ENCODE data around the gene SLC43A1. TPM values are rescaled to one million over a fixed set of nuclear protein-coding genes. Genes with fewer than 3 reads are reported as not detected.

Gene SLC43A1
- 10 to 100 TPM; 12.2 to 12.3 TPM for total RNA-seq
- polyA plus RNA-seq (ENCODE audit: insufficient read depth, low read depth, low replicate concordance), result 6.5 TPM
- long read RNA-seq, donor 1, partial matches to known transcripts, result 0 of 1 reads
- long read RNA-seq, donor 1, other reads (novel, unspliced or antisense), result 0 of 1 reads
- long read RNA-seq, donor 2, result 0 reads

- intact Hi-C loops (cut with DNase I; ENCODE audit: low total_unique reads), result no loop called here
These were observed at the start of gene SLC43A1 for GRCh38 chr11:57515332-57516060. TSS of gene SLC43A1 (minus strand) at chr11:57515702. CDS start at chr11:57514111, 1,591 bp downstream.

GRCh38 chr11:57562596-57562995 lies 47.1 kb upstream of the SLC43A1 start:
- Histone ChIP-seq H3K27ac (peak overlapping the region in 1 of 2 donors; percentile 15), H3K4me1 (peaks cover 12% of the 10 kb centered on the region), H3K9me3 (no peaks in the 10 kb centered on the region), H3K36me3 (ENCODE audit: low read depth, missing control alignments) (no peaks in the 10 kb centered on the region), H3K27me3 (no peaks in the 10 kb centered on the region), H3K4me3 (no peak overlapping the region)
- intact Hi-C loops (cut with DNase I; ENCODE audit: low total_unique reads), result no loop called here
- 64 to 70% methylated on average over 4 of the region's 4 CpGs for WGBS, 2 donors
- DNase-seq, result no peak
- TF ChIP-seq, protein P1, sequence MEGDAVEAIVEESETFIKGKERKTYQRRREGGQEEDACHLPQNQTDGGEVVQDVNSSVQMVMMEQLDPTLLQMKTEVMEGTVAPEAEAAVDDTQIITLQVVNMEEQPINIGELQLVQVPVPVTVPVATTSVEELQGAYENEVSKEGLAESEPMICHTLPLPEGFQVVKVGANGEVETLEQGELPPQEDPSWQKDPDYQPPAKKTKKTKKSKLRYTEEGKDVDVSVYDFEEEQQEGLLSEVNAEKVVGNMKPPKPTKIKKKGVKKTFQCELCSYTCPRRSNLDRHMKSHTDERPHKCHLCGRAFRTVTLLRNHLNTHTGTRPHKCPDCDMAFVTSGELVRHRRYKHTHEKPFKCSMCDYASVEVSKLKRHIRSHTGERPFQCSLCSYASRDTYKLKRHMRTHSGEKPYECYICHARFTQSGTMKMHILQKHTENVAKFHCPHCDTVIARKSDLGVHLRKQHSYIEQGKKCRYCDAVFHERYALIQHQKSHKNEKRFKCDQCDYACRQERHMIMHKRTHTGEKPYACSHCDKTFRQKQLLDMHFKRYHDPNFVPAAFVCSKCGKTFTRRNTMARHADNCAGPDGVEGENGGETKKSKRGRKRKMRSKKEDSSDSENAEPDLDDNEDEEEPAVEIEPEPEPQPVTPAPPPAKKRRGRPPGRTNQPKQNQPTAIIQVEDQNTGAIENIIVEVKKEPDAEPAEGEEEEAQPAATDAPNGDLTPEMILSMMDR (IDR thresholded peaks at IDR 0.05), result no peak
- no peak for TF ChIP-seq POLR2A (IDR thresholded peaks at IDR 0.05)

More at GRCh38 chr11:57515332-57516060, at the start of gene SLC43A1:
- H3K27ac ChIP-seq, result peak within 1 kb of the TSS; percentile 36 to 65
- H3K36me3 ChIP-seq (ENCODE audit: low read depth, missing control alignments), result no peaks in the 10 kb centered on the region
- no peaks in the 10 kb centered on the region for H3K27me3 ChIP-seq
- peaks cover 6% of the 10 kb centered on the region for H3K4me1 ChIP-seq
- WGBS, 2 donors, result 0 to 1% methylated on average over 33 to 52 of the region's 66 CpGs
- TF ChIP-seq, protein P1 (IDR thresholded peaks at IDR 0.05), result no peak
- TF ChIP-seq POLR2A (IDR thresholded peaks at IDR 0.05), result no peak
- no peaks in the 10 kb centered on the region for H3K9me3 ChIP-seq
- DNase-seq, result peak; percentile 57
- peak within 1 kb of the TSS; percentile 63 to 89 for H3K4me3 ChIP-seq

DNA sequence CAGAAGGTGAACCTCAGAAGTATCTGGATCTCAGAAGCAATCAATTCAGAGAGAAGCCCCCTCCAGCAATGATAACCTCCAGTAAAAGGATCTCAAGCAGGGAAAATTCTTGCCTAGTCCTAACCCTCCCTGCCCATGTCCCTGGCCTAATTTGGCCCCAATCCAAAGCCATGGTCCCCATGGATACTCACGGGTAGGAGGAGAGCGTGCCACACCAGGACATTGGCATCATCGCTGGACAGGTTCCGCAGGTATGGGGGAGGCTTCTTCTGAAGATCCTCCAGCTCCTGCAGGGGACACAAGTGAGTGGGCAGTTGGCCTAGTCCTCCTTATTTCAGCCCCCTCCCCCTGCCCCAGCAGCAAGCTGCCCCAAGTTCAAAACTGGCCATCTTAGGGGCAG lies 44.6 kb upstream of the SLC43A1 start:
- DNase-seq, result no peak
- no peak for TF ChIP-seq POLR2A (IDR thresholded peaks at IDR 0.05)
- TF ChIP-seq, protein P1 (IDR thresholded peaks at IDR 0.05), result no peak
- Histone ChIP-seq H3K4me1 (no peaks in the 10 kb centered on the region), H3K4me3 (no peak overlapping the region), H3K9me3 (no peaks in the 10 kb centered on the region), H3K27ac (no peak overlapping the region), H3K27me3 (no peaks in the 10 kb centered on the region), H3K36me3 (ENCODE audit: low read depth, missing control alignments) (no peaks in the 10 kb centered on the region)
- 93 to 100% methylated on average over 1 to 4 of the region's 4 CpGs for WGBS, 2 donors
- intact Hi-C loops (cut with DNase I; ENCODE audit: low total_unique reads), result no loop called here

- no peak for DNase-seq
- Histone ChIP-seq H3K27ac (no peak overlapping the region), H3K36me3 (ENCODE audit: low read depth, missing control alignments) (no peaks in the 10 kb centered on the region), H3K9me3 (no peaks in the 10 kb centered on the region), H3K27me3 (no peaks in the 10 kb centered on the region), H3K4me1 (no peaks in the 10 kb centered on the region), H3K4me3 (no peak overlapping the region)
- 79 to 87% methylated on average over 3 to 8 of the region's 8 CpGs for WGBS, 2 donors
- intact Hi-C loops (cut with DNase I; ENCODE audit: low total_unique reads), result no loop called here
- TF ChIP-seq, protein P1 (IDR thresholded peaks at IDR 0.05), result no peak
- no peak for TF ChIP-seq POLR2A (IDR thresholded peaks at IDR 0.05)
These were observed 40.5 kb upstream of the SLC43A1 start for GRCh38 chr11:57556041-57556440.
